NT2/D1 (cell line): ENCODE measurements around the gene ZNF503.

ENCODE experiments used
- YY1 ChIP-seq: IDR thresholded peaks from 2 replicates; pipeline ENCODE4 v1.6.1; 2011; ENCODE audit not compliant: insufficient read length, insufficient read depth
- ZNF274 ChIP-seq: IDR thresholded peaks from 2 replicates; pipeline ENCODE4 v1.6.1; 2011; ENCODE audit warnings: mild to moderate bottlenecking, low read depth, low read length

DNA sequence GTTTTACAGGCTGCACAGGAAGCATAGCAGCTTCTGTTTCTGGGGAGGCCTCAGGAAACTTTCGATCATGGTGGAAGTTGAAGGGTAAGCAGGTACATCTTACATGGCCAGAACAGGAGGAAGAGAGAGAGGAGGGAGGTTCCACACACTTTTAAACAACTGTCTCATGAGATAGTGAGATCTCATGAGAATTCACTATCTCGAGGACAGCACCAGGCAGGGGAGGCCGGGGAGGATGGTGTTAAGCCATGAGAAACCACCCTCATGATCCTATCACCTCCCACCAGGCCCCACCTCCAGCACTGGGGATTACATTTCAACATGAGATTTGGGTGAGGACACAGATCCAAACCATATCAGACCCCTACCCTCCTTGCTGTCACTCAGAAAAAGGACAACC lies 23.7 kb downstream of the ZNF503 start:
- TF ChIP-seq YY1 (no peak), ZNF274 (no peak)
